Prostate gland (tissue), 2 donors: ENCODE measurements around the gene OR52W1.

Experiments used
- CTCF ChIP-seq, 4 experiments: fragments of 200-600 bp in 2 of 4; fragments of 450-650 bp in 2 of 4; sonication (generic) in 2 of 4; IDR thresholded peaks; 1 replicate in 3 of 4; 2 replicates in 1 of 4; pipeline ENCODE4 v1.5.1; 2016 to 2019; ENCODE audit warnings: antibody characterized with exemption in 4 of 4, mild to moderate bottlenecking in 2 of 4, moderate library complexity in 2 of 4
- POLR2A ChIP-seq: fragments of 450-650 bp; IDR thresholded peaks from one replicate; pipeline ENCODE4 v1.6.1; 2016; ENCODE audit warnings: antibody characterized with exemption, mild to moderate bottlenecking
- POLR2AphosphoS5 ChIP-seq: sonication (generic); formaldehyde crosslinking; IDR thresholded peaks from one replicate; pipeline ENCODE4 v1.6.1; 2017; ENCODE audit warnings: antibody characterized with exemption

GRCh38 chr11:6203327-6203726 lies 4.3 kb downstream of the OR52W1 start:
- no peak for TF ChIP-seq CTCF (IDR thresholded peaks at IDR 0.05)
- no peak for TF ChIP-seq POLR2AphosphoS5
- no peak for TF ChIP-seq POLR2A
